ENCODE results near the gene PPP2R5B. TPM values are rescaled to one million over a fixed set of nuclear protein-coding genes. Genes with fewer than 3 reads are reported as not detected.

Gene PPP2R5B
- total RNA-seq, 1 experiment from 2014 or later = 8.7 TPM

DNA sequence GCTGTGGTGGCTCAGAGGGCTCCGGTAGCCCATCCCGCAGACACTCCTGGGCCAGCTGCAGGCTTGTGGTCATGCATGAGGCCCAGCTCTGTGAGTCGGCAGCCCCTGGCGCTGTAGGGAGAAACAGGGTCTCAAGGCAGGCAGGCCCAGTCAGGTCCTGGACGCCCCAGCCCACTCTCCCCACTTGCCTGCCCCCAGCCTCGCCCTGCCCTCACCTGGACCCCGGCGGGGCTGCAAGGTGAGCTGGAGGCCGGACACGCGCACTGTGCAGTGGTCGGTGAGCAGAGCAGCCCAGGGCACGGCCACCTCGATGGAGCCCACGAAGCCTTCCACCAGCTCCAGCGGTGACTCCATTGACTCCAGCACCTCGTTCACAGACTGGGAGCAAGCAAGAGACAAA, 10.4 kb upstream of the PPP2R5B start (continued):
- TF ChIP-seq TEAD1 (CRISPR knock-in tag; IDR thresholded peaks at IDR 0.05) (no peak), ESRRA (CRISPR knock-in tag; IDR thresholded peaks at IDR 0.05; ENCODE audit: borderline replicate concordance) (no peak), ZNF219 (CRISPR knock-in tag; IDR thresholded peaks at IDR 0.05; ENCODE audit: borderline replicate concordance) (no peak), NFE2L1 (CRISPR knock-in tag; IDR thresholded peaks at IDR 0.05) (no peak), ZNF121 (CRISPR knock-in tag; IDR thresholded peaks at IDR 0.05) (no peak), TCF7 (CRISPR knock-in tag; IDR thresholded peaks at IDR 0.05; ENCODE audit: low read depth) (no peak)
- TF ChIP-seq, protein P1, sequence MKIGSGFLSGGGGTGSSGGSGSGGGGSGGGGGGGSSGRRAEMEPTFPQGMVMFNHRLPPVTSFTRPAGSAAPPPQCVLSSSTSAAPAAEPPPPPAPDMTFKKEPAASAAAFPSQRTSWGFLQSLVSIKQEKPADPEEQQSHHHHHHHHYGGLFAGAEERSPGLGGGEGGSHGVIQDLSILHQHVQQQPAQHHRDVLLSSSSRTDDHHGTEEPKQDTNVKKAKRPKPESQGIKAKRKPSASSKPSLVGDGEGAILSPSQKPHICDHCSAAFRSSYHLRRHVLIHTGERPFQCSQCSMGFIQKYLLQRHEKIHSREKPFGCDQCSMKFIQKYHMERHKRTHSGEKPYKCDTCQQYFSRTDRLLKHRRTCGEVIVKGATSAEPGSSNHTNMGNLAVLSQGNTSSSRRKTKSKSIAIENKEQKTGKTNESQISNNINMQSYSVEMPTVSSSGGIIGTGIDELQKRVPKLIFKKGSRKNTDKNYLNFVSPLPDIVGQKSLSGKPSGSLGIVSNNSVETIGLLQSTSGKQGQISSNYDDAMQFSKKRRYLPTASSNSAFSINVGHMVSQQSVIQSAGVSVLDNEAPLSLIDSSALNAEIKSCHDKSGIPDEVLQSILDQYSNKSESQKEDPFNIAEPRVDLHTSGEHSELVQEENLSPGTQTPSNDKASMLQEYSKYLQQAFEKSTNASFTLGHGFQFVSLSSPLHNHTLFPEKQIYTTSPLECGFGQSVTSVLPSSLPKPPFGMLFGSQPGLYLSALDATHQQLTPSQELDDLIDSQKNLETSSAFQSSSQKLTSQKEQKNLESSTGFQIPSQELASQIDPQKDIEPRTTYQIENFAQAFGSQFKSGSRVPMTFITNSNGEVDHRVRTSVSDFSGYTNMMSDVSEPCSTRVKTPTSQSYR (CRISPR knock-in tag; IDR thresholded peaks at IDR 0.05) = no peak
- TF ChIP-seq, protein P2, sequence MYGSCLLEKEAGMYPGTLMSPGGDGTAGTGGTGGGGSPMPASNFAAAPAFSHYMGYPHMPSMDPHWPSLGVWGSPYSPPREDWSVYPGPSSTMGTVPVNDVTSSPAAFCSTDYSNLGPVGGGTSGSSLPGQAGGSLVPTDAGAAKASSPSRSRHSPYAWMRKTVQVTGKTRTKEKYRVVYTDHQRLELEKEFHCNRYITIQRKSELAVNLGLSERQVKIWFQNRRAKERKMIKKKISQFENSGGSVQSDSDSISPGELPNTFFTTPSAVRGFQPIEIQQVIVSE (CRISPR knock-in tag; IDR thresholded peaks at IDR 0.05; ENCODE audit: borderline replicate concordance) = no peak

DNA sequence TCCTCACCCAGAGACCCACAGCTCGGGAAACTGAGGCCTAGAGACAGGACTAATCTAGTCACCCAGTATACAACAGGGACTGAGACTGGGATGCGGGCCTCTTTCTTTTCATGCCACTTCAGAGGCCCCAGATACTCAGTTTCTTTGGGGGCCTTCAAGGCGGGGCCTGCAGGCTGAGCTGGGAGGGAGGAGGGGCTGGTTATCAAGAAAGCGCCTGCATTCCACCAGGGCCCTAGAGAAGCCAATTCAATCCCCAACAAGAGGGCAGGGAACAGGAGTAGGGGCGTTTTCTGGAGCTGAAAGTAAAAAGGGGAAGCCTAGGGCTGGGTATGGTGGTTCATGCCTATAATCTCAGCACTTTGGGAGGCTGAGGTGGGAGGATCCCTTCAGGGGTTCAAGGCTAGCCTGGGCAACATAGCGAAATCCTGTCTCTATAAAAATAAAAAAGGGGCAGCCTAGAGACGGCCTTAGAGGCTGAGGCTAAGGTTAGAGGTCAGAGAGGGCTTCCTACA, 9.1 kb upstream of the PPP2R5B start:
- CTCF ChIA-PET = interaction anchor here (0.9 to 2.1 kb wide), 5 partner anchors 9 to 81 kb away, joined by 4 to 6 read pairs (median 6); partner anchors contain the start of genes BATF2, GPHA2 and PPP2R5B
- H3K4me3 Mint-ChIP-seq = peak overlapping the region; percentile 88; the same call in 1 of the 2 replicates
- H3K36me3 Mint-ChIP-seq = peaks cover 5% of the 10 kb centered on the region; the same call in 1 of the 2 replicates
- ATAC-seq = no peak
- no peaks in the 10 kb centered on the region for H3K27me3 Mint-ChIP-seq (ENCODE audit: low read depth)
- H3K4me1 Mint-ChIP-seq = peaks cover 13% of the 10 kb centered on the region
- no peaks in the 10 kb centered on the region for H3K9me3 Mint-ChIP-seq
- H3K27ac Mint-ChIP-seq = no peak overlapping the region
- TF ChIP-seq SMAD3 (CRISPR knock-in tag; IDR thresholded peaks at IDR 0.05; ENCODE audit: borderline replicate concordance) (no peak), NFE2L1 (CRISPR knock-in tag; IDR thresholded peaks at IDR 0.05) (no peak)
- TF ChIP-seq, protein P3, sequence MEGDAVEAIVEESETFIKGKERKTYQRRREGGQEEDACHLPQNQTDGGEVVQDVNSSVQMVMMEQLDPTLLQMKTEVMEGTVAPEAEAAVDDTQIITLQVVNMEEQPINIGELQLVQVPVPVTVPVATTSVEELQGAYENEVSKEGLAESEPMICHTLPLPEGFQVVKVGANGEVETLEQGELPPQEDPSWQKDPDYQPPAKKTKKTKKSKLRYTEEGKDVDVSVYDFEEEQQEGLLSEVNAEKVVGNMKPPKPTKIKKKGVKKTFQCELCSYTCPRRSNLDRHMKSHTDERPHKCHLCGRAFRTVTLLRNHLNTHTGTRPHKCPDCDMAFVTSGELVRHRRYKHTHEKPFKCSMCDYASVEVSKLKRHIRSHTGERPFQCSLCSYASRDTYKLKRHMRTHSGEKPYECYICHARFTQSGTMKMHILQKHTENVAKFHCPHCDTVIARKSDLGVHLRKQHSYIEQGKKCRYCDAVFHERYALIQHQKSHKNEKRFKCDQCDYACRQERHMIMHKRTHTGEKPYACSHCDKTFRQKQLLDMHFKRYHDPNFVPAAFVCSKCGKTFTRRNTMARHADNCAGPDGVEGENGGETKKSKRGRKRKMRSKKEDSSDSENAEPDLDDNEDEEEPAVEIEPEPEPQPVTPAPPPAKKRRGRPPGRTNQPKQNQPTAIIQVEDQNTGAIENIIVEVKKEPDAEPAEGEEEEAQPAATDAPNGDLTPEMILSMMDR (IDR thresholded peaks at IDR 0.05) = no peak
- TF ChIP-seq, protein P4, sequence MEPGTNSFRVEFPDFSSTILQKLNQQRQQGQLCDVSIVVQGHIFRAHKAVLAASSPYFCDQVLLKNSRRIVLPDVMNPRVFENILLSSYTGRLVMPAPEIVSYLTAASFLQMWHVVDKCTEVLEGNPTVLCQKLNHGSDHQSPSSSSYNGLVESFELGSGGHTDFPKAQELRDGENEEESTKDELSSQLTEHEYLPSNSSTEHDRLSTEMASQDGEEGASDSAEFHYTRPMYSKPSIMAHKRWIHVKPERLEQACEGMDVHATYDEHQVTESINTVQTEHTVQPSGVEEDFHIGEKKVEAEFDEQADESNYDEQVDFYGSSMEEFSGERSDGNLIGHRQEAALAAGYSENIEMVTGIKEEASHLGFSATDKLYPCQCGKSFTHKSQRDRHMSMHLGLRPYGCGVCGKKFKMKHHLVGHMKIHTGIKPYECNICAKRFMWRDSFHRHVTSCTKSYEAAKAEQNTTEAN (CRISPR knock-in tag; IDR thresholded peaks at IDR 0.05) = no peak
- DNase-seq (ENCODE audit: low spot score) = no peak
- POLR2A ChIA-PET = no interaction called here

DNA sequence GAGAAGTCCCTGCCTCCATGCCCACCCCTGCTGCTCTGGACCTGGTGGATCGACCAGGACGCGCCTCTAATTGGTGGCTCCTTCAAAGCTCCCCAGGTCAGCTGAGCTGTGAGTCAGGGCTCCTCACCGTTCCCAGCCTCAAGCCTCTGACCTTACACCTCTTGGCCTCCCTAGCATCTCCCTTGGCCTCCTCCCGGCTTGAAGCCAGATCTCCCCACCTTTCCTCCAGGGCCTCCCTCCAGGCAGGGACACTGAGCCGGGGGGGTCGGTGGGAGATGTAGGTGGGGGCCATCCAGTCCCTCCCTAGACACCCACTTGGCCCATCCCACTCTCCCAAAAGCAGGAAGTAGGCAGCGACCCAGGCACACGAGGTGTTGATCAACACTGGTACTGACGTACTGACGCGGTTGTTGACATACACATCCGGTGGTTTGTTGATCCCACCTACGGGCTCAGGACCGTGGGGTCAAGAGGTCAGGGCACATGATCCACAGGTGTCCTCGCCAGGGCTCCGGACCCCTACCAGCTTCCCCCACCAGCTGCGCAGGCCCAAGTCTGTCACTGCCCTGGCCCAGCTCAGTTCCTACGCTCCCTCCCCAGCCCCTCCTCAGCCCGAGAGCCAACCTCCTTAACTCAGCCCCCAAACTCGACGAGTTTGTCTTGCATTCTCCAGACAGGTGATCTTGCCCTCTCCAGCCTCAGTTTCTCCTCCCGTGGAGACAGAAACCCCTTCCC, 8.3 kb upstream of the PPP2R5B start:
- Mint-ChIP-seq H3K4me1 (peaks cover 13% of the 10 kb centered on the region), H3K27me3 (ENCODE audit: low read depth) (no peaks in the 10 kb centered on the region), H3K27ac (peak overlapping the region; percentile 86), H3K9me3 (no peaks in the 10 kb centered on the region), H3K36me3 (peaks cover 5% of the 10 kb centered on the region; the same call in 1 of the 2 replicates), H3K4me3 (peak overlapping the region; percentile 88)
- TF ChIP-seq NFE2L1 (CRISPR knock-in tag; IDR thresholded peaks at IDR 0.05) (no peak), FOXK1 (CRISPR knock-in tag; IDR thresholded peaks at IDR 0.05) (peak; percentile 86), ZNF423 (CRISPR knock-in tag; IDR thresholded peaks at IDR 0.05) (peak; percentile 49; the same call in 1 of the 2 replicates), ZNF232 (CRISPR knock-in tag; IDR thresholded peaks at IDR 0.05) (no peak), SP1 (CRISPR knock-in tag; conservative IDR thresholded peaks at IDR 0.05) (0 out of 2 replicates have a peak, but pooled peaks have one; percentile 22), KAT7 (CRISPR knock-in tag; IDR thresholded peaks at IDR 0.05; ENCODE audit: borderline replicate concordance) (no peak)
- TF ChIP-seq, protein P5, sequence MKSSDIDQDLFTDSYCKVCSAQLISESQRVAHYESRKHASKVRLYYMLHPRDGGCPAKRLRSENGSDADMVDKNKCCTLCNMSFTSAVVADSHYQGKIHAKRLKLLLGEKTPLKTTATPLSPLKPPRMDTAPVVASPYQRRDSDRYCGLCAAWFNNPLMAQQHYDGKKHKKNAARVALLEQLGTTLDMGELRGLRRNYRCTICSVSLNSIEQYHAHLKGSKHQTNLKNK (CRISPR knock-in tag; IDR thresholded peaks at IDR 0.05) = no peak
- TF ChIP-seq, protein P6, sequence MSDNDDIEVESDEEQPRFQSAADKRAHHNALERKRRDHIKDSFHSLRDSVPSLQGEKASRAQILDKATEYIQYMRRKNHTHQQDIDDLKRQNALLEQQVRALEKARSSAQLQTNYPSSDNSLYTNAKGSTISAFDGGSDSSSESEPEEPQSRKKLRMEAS (CRISPR knock-in tag; IDR thresholded peaks at IDR 0.05) = peak; percentile 19; the same call in 1 of the 2 replicates
- CTCF ChIA-PET = interaction anchor here (0.7 to 2.1 kb wide), 7 partner anchors 8 to 87 kb away, joined by 3 to 6 read pairs (median 6); partner anchors contain the start of genes BATF2, GPHA2 and PPP2R5B
- DNase-seq (ENCODE audit: low spot score) (no peak), ATAC-seq (no peak)
- POLR2A ChIA-PET = interaction anchor here (0.6 kb wide), 1 partner anchor 59 kb away, joined by 3 read pairs; no protein-coding TSS in a partner anchor
